Large intestine (tissue), 3 donors: Measurements from ENCODE around the gene ARL2BP. TPM values are rescaled to one million over a fixed set of nuclear protein-coding genes. Genes with fewer than 3 reads are reported as not detected.
"Not testable (repeated sequence)": the region's sequence is repeated elsewhere in the genome, so short reads cannot be mapped to it uniquely, and the experiment has no call there.

Source experiments
- DNase-seq, 2 donors: peaks; one replicate each; pipeline versions ENCODE4 v3.0.0 to v3.0.0-alpha.2; 2013
- H3K27ac ChIP-seq: one replicate; pipeline ENCODE4 v1.5.1; 2013; ENCODE audit warnings: low read length
- H3K27me3 ChIP-seq: 2 replicates; pipeline ENCODE4 v1.6.1; 2013; ENCODE audit warnings: low read length; ENCODE audit not compliant: control insufficient read depth, insufficient read depth
- H3K36me3 ChIP-seq: 2 replicates; pipeline ENCODE4 v1.6.1; 2013; ENCODE audit warnings: low read length; ENCODE audit not compliant: control insufficient read depth, insufficient read depth
- H3K4me1 ChIP-seq: one replicate; pipeline ENCODE4 v1.6.1; 2013; ENCODE audit warnings: low read length; ENCODE audit not compliant: control insufficient read depth, insufficient read depth
- H3K4me3 ChIP-seq: one replicate; pipeline ENCODE4 v1.5.1; 2013; ENCODE audit warnings: low read length
- H3K9me3 ChIP-seq: one replicate; pipeline ENCODE4 v1.6.1; 2013; ENCODE audit warnings: mild to moderate bottlenecking, low read depth, low read length, moderate library complexity; ENCODE audit not compliant: control insufficient read depth
- WGBS: methylation state at CpG from one replicate; pipeline ENCODE4 v1.1.5; 2013; ENCODE audit warnings: low lambda C conversion rate; ENCODE audit not compliant: insufficient coverage; 5-methylcytosine and 5-hydroxymethylcytosine counted together
- polyA plus RNA-seq: library from polyadenylated mRNA; unstranded; fragments of 120-200 nt; gene quantifications from one replicate; pipeline ENCODE4 v1.2.1, GENCODE V29; 2013

Gene ARL2BP
- polyA plus RNA-seq, 1 donor: 44.5 TPM

- Histone ChIP-seq H3K36me3 (peaks cover 39% of the 10 kb centered on the region), H3K27ac (peak overlapping the region; percentile 99), H3K27me3 (no peaks in the 10 kb centered on the region), H3K4me3 (no peak overlapping the region), H3K9me3 (no peaks in the 10 kb centered on the region), H3K4me1 (peaks cover 67% of the 10 kb centered on the region)
- DNase-seq: peak; percentile 80 to 89
- no CpG with 5 or more reads among the region's 17 CpGs for WGBS
Measured at GRCh38 chr16:57262841-57263540, 17.9 kb downstream of the ARL2BP start.

DNA sequence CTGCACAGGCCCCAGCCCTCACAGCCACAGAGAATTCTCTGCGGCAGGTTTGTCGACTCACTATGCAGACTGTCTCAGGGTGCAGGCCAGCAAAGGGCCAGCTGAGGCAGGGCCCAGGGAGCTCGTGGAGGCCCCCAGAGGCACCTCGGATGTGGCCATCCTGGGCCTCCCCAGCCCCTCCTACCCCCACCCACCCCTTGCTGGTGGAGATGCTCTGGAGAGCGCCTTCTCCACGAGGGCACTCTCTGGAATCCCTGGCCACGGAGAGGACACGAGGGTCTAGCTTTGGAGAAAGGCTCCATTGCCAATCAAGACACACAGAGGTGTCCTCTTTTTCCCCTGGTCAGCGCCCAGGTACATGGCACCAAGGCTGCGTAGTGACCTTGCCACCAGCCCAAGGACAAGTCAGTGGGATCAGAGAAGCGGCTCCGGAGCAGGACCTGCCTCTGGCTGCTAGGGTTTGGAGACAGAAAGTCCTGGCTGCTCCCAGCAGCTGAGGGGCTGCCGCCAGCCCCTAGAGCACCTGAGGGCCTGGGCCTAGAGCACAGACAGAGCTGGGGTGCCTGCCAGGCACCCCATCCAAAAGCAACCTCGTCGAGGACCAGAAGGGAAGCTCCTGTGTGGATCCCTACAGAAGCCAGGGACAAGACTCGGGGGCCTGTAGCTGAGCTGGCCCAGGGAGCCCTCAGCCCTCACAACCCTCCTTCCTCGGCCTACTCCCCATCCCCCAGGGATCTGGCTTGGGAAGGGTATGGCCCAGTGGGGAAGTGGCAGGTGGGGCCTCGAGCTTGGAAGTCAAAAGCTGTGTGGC, 18.7 kb downstream of the ARL2BP start:
- Histone ChIP-seq H3K9me3 (no peaks in the 10 kb centered on the region), H3K4me3 (no peak overlapping the region), H3K27me3 (no peaks in the 10 kb centered on the region), H3K4me1 (peaks cover 69% of the 10 kb centered on the region), H3K27ac (peak overlapping the region; percentile 99), H3K36me3 (peaks cover 32% of the 10 kb centered on the region)
- no CpG with 5 or more reads among the region's 18 CpGs for WGBS
- no peak for DNase-seq

GRCh38 chr16:57264381-57264780, 19.3 kb downstream of the ARL2BP start:
- Histone ChIP-seq H3K9me3 (no peaks in the 10 kb centered on the region), H3K27me3 (no peaks in the 10 kb centered on the region), H3K4me1 (peaks cover 69% of the 10 kb centered on the region), H3K4me3 (no peak overlapping the region), H3K27ac (peak overlapping the region; percentile 99), H3K36me3 (peaks cover 26% of the 10 kb centered on the region)
- no CpG with 5 or more reads among the region's 8 CpGs for WGBS
- DNase-seq: no peak

- Histone ChIP-seq H3K27ac (peak overlapping the region; percentile 99), H3K4me1 (peaks cover 75% of the 10 kb centered on the region), H3K4me3 (no peak overlapping the region), H3K9me3 (no peaks in the 10 kb centered on the region), H3K36me3 (peaks cover 26% of the 10 kb centered on the region), H3K27me3 (no peaks in the 10 kb centered on the region)
- no CpG with 5 or more reads among the region's 11 CpGs for WGBS
- peak; percentile 77 to 88 for DNase-seq
Measured at GRCh38 chr16:57264950-57265371, 19.9 kb downstream of the ARL2BP start.

GRCh38 chr16:57265850-57266530, 20.9 kb downstream of the ARL2BP start:
- H3K27ac ChIP-seq: peak overlapping the region; percentile 99
- DNase-seq: peak; percentile 71 to 80
- no peaks in the 10 kb centered on the region for H3K27me3 ChIP-seq
- WGBS: no CpG with 5 or more reads among the region's 16 CpGs
- peaks cover 19% of the 10 kb centered on the region for H3K36me3 ChIP-seq
- peaks cover 85% of the 10 kb centered on the region for H3K4me1 ChIP-seq
- peak overlapping the region; percentile 23 for H3K4me3 ChIP-seq
- no peaks in the 10 kb centered on the region for H3K9me3 ChIP-seq

DNA sequence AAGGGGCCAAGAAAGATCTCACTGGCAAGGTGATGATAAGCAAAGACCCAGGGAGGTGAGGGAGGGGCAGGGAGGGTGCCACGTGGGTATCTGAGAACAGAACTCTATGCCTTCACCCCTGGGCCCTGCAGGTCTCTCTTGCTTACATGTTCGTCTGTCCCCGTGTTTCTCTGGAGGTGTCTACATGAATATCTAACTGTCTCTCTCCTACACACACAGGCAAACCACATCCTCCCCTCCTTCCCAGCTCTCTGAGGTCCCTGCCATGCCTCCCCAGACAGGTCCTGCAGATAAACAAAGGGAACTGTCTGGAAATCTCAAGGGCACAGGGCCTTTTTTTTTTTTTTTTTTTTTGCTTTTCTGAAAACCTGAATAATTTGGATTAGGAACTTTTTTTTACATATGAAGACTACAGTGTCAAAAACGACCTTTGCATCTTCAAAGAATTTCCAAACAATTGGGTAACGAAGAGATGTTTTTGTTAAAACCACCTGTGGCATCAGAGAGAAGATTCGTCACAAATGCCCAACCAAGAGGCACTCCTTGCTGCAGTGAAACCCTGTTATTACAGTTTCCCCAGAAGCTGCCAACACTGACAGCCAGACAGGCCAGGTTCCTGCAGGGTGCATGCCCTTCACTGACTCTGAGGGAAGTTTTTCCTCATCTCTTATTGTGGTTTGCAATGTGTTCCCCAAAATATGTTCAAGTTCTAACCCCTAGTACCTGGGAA, 21.6 kb downstream of the ARL2BP start:
- peak in 1 of 2 donors; percentile 54 for DNase-seq
- Histone ChIP-seq H3K36me3 (peaks cover 15% of the 10 kb centered on the region), H3K4me3 (peak overlapping the region; percentile 23), H3K9me3 (no peaks in the 10 kb centered on the region), H3K4me1 (peaks cover 90% of the 10 kb centered on the region), H3K27ac (peak overlapping the region; percentile 99), H3K27me3 (no peaks in the 10 kb centered on the region)
- WGBS: no CpG with 5 or more reads among the region's 6 CpGs

GRCh38 chr16:57267343-57267742, 22.3 kb downstream of the ARL2BP start:
- H3K27me3 ChIP-seq, H3K9me3 ChIP-seq, H3K4me3 ChIP-seq: not testable (repeated sequence)
- DNase-seq: peak in 1 of 2 donors; percentile 27
- Histone ChIP-seq H3K4me1 (peaks cover 93% of the 10 kb centered on the region), H3K27ac (peak overlapping the region; percentile 99), H3K36me3 (peaks cover 12% of the 10 kb centered on the region)
- no CpG with 5 or more reads among the region's 2 CpGs for WGBS

- peak; percentile 95 to 99 for DNase-seq
- H3K36me3 ChIP-seq: peaks cover 7% of the 10 kb centered on the region
- H3K27ac ChIP-seq: peak overlapping the region; percentile 99
- no peaks in the 10 kb centered on the region for H3K27me3 ChIP-seq
- no CpG with 5 or more reads among the region's 14 CpGs for WGBS
- H3K4me3 ChIP-seq: no peak overlapping the region
- no peaks in the 10 kb centered on the region for H3K9me3 ChIP-seq
- peaks cover 87% of the 10 kb centered on the region for H3K4me1 ChIP-seq
Measured at GRCh38 chr16:57268804-57269800, 24.0 kb downstream of the ARL2BP start.
